Thyroid gland (tissue), 4 donors: ENCODE measurements around the gene BMPR2. TPM values are rescaled to one million over a fixed set of nuclear protein-coding genes. Genes with fewer than 3 reads are reported as not detected.
"Not testable (repeated sequence)": the region's sequence is repeated elsewhere in the genome, so short reads cannot be mapped to it uniquely, and the experiment has no call there.

Experiments used
- DNase-seq, 2 donors: peaks; one replicate each; pipeline ENCODE4 v3.0.0-alpha.2; 2019
- H3K27ac ChIP-seq, 3 donors: fragments of 200-600 bp; sonication (generic); 1 replicate in 2 of 3; 2 replicates in 1 of 3; pipeline ENCODE4 v1.5.1; 2016 to 2019; ENCODE audit warnings: mild to moderate bottlenecking in 1 of 3, moderate library complexity in 1 of 3
- H3K27me3 ChIP-seq: fragments of 200-600 bp; sonication (generic); one replicate; pipeline ENCODE4 v1.5.1; 2019
- H3K36me3 ChIP-seq, 2 donors: fragments of 200-600 bp; sonication (generic); one replicate each; pipeline ENCODE4 v1.5.1; 2016 to 2019
- H3K4me1 ChIP-seq, 2 donors: fragments of 200-600 bp; sonication (generic); one replicate each; pipeline ENCODE4 v1.5.1; 2017 to 2019
- H3K4me3 ChIP-seq, 3 donors: fragments of 200-600 bp; sonication (generic); replicated peaks in 1 of 3; 1 replicate in 2 of 3; 2 replicates in 1 of 3; pipeline ENCODE4 v1.5.1; 2016; ENCODE audit warnings: mild to moderate bottlenecking in 1 of 3
- H3K9me3 ChIP-seq: fragments of 200-600 bp; sonication (generic); one replicate; pipeline ENCODE4 v1.5.1; 2017
- CTCF ChIP-seq, 6 experiments: fragments of 200-600 bp in 3 of 6; fragments of 450-650 bp in 3 of 6; sonication (generic) in 3 of 6; IDR thresholded peaks; one replicate each; pipeline ENCODE4 v1.5.1; 2016 to 2019; ENCODE audit warnings: antibody characterized with exemption in 6 of 6, mild to moderate bottlenecking in 2 of 6, inconsistent platforms in 1 of 6, moderate library complexity in 1 of 6
- POLR2A ChIP-seq, 2 donors: fragments of 450-650 bp; IDR thresholded peaks; one replicate each; pipeline ENCODE4 v1.6.1; 2017; ENCODE audit warnings: antibody characterized with exemption in 2 of 2, mild to moderate bottlenecking in 2 of 2, moderate library complexity in 1 of 2
- WGBS, 2 donors: methylation state at CpG; one replicate each; pipeline ENCODE4 v1.1.5; 2017; 5-methylcytosine and 5-hydroxymethylcytosine counted together
- intact Hi-C: fragments of 100-400 bp; cut with DNase I; formaldehyde crosslinking; loops from one replicate; pipeline ENCODE4 v1.15.1; 2023
- total RNA-seq, 4 donors: library from RNA; depleted of rRNA; stranded (reverse); fragments of >200 nt; gene quantifications; one replicate each; pipeline ENCODE4 v1.2.3, GENCODE V29; 2016

BMPR2 gene
- total RNA-seq, 4 donors from 2014 or later, result 50.1 to 67.0 (median 56.3) TPM

- 65 to 89% methylated on average over 3 of the region's 3 CpGs for WGBS, 2 donors
- DNase-seq, result no peak
- H3K4me1 ChIP-seq, result peaks cover 0 to 3% of the 10 kb centered on the region in 2 donors
- no peaks in the 10 kb centered on the region for H3K27me3 ChIP-seq
- H3K27ac ChIP-seq, result no peak overlapping the region
- H3K4me3 ChIP-seq, result no peak overlapping the region
- no peaks in the 10 kb centered on the region for H3K36me3 ChIP-seq
- intact Hi-C loops, result no loop called here
- TF ChIP-seq POLR2A (IDR thresholded peaks at IDR 0.05) (no peak), CTCF (IDR thresholded peaks at IDR 0.05) (no peak)
- no peaks in the 10 kb centered on the region for H3K9me3 ChIP-seq
Observed at GRCh38 chr2:202339071-202339870, 36.9 kb upstream of the BMPR2 start.

GRCh38 chr2:202344178-202344577 is 31.9 kb upstream of the BMPR2 start:
- intact Hi-C loops, result no loop called here
- H3K27me3 ChIP-seq, result no peaks in the 10 kb centered on the region
- 65% methylated on average over 1 of the region's 1 CpG for WGBS, 2 donors
- no peak overlapping the region for H3K27ac ChIP-seq
- no peak for DNase-seq
- no peaks in the 10 kb centered on the region for H3K36me3 ChIP-seq
- no peaks in the 10 kb centered on the region for H3K4me1 ChIP-seq
- TF ChIP-seq POLR2A (IDR thresholded peaks at IDR 0.05) (no peak), CTCF (IDR thresholded peaks at IDR 0.05) (no peak)
- no peaks in the 10 kb centered on the region for H3K9me3 ChIP-seq
- H3K4me3 ChIP-seq, result no peak overlapping the region

- 93% methylated on average over 7 of the region's 7 CpGs for WGBS, 2 donors
Observed at GRCh38 chr2:202346180-202346579, 29.9 kb upstream of the BMPR2 start.

GRCh38 chr2:202353430-202353829 is 22.7 kb upstream of the BMPR2 start:
- Histone ChIP-seq H3K4me3 (no peak overlapping the region), H3K4me1 (no peaks in the 10 kb centered on the region), H3K36me3 (no peaks in the 10 kb centered on the region), H3K27me3 (no peaks in the 10 kb centered on the region), H3K27ac (no peak overlapping the region), H3K9me3 (no peaks in the 10 kb centered on the region)
- intact Hi-C loops, result no loop called here
- DNase-seq, result no peak
- TF ChIP-seq POLR2A (IDR thresholded peaks at IDR 0.05) (no peak), CTCF (IDR thresholded peaks at IDR 0.05) (no peak)
- 83 to 92% methylated on average over 2 of the region's 2 CpGs for WGBS, 2 donors

More at GRCh38 chr2:202346180-202346579, 29.9 kb upstream of the BMPR2 start:
- H3K36me3 ChIP-seq, result no peaks in the 10 kb centered on the region
- H3K4me1 ChIP-seq, result no peaks in the 10 kb centered on the region
- intact Hi-C loops, result no loop called here
- H3K4me3 ChIP-seq, result no peak overlapping the region
- H3K9me3 ChIP-seq, result no peaks in the 10 kb centered on the region
- TF ChIP-seq POLR2A (IDR thresholded peaks at IDR 0.05), result no peak
- TF ChIP-seq CTCF (IDR thresholded peaks at IDR 0.05), result no peak
- no peak overlapping the region for H3K27ac ChIP-seq
- no peaks in the 10 kb centered on the region for H3K27me3 ChIP-seq
- DNase-seq, result no peak

- Histone ChIP-seq H3K9me3 (no peaks in the 10 kb centered on the region), H3K4me1 (no peaks in the 10 kb centered on the region), H3K27me3 (no peaks in the 10 kb centered on the region), H3K36me3 (no peaks in the 10 kb centered on the region), H3K27ac (no peak overlapping the region), H3K4me3 (no peak overlapping the region)
- intact Hi-C loops, result no loop called here
- no peak for DNase-seq
- no peak for TF ChIP-seq POLR2A (IDR thresholded peaks at IDR 0.05)
- TF ChIP-seq CTCF (IDR thresholded peaks at IDR 0.05), result no peak
- WGBS, 2 donors, result 58 to 69% methylated on average over 1 of the region's 1 CpG
Observed at GRCh38 chr2:202355993-202356505, 20.1 kb upstream of the BMPR2 start.

- not testable (repeated sequence) for DNase-seq, H3K27me3 ChIP-seq
Observed at GRCh38 chr2:202358924-202359323, 17.2 kb upstream of the BMPR2 start.

More at GRCh38 chr2:202358924-202359323, 17.2 kb upstream of the BMPR2 start:
- H3K4me3 ChIP-seq, intact Hi-C loops, H3K9me3 ChIP-seq, H3K27ac ChIP-seq, H3K4me1 ChIP-seq, H3K36me3 ChIP-seq: not testable (repeated sequence)
- WGBS, 2 donors, result 94 to 97% methylated on average over 8 of the region's 8 CpGs
